GM18861 (cell line): Measurements from ENCODE around the gene TACR2.

Experiments used
- ATAC-seq: cut with Tn5 transposase; IDR thresholded peaks from one replicate; pipeline ENCODE4 v1.9.1; 2021; ENCODE audit not compliant: unreplicated experiment

The TACR2 gene

DNA sequence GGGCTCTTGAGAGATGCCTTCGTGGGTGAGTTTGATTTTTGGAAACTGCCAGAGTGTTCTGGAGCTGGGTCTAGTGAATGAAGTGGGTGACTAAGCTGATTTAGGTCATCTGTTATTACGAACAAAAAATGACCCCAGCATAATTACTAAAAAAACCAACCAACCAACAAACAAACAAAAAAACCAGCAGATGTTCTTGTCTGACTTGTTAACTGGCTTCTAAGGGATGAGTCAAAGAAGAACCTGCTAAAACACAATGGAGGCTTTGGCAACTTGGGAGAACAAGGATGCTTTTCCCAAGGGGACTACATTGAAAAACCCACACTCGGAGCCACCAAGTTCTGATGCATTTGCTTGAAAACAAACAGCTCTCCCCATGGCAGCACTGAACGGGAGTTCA, 11.5 kb downstream of the TACR2 start:
- no peak for ATAC-seq

DNA sequence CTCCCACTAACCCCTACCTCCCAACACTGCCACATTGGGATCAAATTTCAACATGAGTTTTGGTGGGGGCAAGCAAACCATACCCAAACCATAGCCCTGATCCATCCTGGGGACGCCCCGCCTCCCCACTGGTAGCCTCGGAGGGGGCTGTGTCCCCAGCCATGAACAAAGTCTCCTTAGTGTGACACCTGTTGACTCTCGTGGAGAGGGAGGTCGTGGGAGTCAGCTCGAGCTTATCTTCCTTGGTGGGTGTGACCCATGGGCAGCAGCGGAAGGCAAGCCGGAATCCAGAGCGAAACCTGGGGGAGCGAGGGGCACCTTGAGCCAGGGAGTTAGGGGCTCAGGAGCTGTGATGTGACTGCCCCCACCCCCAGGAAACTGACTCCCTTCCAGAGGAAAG, 11.9 kb downstream of the TACR2 start:
- no peak for ATAC-seq

DNA sequence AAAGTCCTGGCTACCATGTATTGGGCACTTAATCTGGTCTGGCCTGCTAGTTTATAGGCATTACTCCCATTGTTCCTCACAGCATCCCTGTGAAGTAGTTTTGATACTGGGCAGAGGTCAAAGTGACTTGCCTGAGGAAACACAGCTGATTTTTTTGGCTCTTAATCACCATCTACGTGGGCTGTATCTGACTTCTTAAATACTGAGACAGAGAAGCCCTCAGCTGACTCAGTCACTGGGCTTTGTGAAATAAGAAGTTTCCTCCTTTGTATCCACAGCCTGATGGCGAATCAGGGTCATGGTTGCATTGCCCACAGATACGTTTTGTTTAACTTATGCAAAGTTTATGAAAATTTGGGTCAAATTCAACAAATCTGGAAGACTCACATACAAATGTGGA, 13.2 kb downstream of the TACR2 start:
- no peak for ATAC-seq

DNA sequence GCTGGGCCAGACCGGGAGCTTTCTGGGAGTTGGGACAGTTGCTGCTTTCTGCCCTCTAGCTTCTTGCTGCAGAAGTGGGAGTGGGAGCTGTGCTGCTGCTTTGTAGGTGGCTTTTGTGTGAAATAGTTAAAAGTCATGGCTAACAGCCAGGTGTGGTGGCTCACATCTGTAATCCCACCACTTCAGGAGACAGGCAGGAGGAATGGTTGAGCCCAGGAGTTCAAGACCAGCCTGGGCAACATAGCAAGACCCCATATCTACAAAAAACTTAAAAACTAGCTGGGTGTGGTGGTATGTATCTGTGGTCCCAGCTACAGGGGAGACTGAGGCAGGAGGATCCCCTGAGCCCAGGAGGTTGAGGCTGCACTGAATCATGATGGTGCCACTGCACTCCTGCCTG, 13.7 kb downstream of the TACR2 start:
- no peak for ATAC-seq

DNA sequence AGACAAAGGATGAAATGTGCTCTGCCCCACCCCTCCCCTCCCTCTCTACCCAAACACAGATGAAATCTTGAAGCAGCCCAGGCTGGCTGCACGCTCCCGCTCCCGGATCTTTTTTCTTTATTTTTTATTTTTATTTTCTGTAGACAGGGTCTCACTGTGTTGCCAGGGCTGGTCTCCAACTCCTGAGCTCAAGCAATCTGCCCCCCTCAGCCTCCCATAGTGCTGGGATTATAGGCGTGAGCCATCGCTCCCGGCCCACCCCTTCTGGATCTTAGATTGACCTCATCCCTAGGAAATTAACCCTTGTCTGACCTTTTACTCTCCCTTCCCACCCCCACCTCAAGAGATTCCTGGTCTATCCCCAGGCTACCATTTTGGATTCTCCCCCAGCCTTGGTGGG, 14.3 kb downstream of the TACR2 start:
- ATAC-seq: no peak

DNA sequence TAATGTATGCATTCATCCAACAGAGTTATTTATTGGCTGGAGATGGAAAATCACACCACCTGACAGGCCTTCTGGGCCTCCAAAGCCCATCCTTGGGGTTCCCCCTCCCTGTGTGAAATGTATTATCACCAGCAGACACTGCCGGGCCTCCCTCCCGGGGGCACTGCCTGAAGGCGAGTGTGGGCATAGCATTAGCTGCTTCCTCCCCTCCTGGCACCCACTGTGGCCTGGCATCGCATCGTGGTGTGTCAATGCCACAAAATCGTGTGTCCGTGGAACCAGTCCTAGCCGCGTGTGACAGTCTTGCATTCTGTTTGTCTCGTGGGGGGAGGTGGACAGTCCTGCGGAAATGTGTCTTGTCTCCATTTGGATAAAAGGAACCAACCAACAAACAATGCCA, 15.3 kb downstream of the TACR2 start:
- no peak for ATAC-seq

DNA sequence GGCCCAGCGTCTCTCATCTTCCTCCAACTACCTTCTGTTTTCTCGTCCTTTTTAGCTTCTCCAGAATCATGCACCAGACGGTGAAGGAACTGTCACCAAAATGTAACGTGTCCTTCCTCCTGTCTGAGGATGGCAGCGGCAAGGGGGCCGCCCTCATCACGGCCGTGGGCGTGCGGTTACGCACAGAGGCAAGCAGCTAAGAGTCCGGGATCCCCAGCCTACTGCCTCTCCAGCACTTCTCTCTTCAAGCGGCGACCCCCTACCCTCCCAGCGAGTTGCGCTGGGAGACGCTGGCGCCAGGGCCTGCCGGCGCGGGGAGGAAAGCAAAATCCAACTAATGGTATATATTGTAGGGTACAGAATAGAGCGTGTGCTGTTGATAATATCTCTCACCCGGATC, 15.8 kb downstream of the TACR2 start:
- ATAC-seq: no peak

DNA sequence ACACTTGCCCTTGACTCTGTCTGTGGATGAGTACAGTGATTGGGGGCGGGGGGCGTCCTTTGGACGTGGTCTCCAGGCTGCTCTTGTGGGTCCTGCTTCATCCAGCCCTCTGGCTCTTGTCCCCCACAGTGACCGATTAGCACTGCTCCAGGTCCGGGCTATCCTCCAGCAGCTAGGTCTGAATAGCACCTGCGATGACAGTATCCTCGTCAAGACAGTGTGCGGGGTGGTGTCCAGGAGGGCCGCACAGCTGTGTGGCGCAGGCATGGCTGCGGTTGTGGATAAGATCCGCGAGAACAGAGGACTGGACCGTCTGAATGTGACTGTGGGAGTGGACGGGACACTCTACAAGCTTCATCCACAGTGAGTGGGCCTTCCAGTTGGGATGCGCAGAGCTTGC, 18.3 kb downstream of the TACR2 start:
- ATAC-seq: no peak

DNA sequence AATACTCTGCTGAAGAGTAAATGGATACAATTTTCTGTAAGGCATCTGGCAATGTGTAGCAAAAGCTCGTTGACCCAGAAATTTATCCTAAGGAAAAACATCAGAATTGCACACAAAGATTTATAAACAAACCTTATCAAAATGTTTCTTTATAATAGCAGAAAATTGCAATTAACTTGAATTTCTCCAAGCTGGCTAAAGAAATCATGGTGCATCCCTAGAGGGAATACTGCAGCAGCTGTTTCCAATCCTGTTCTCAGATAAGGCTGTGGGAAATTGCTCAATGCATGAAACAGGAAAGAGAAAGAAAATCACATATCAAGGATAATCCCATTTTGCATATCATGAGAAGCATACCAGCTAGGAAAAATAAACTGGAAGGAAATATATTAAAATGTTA, 18.7 kb downstream of the TACR2 start:
- ATAC-seq: no peak

DNA sequence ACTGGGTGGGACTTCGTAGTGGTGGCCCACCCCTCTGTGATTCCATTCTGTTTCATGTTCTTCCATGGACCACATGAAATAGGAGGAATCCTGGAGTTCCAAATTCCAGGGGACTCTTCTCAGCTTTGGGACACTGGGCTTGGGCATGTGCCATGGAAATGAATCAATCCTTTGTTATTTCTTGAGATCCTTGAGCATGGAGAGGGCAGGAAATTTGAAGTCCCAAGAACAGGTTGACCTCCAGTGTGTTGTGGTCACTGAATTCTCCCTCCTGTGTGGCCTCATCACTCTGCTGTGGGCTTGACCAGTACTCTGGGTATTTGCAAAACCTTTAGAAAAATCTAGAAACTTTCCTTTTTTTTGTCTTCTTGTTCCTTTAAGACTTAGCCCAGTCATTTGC, 22.7 kb downstream of the TACR2 start:
- no peak for ATAC-seq

DNA sequence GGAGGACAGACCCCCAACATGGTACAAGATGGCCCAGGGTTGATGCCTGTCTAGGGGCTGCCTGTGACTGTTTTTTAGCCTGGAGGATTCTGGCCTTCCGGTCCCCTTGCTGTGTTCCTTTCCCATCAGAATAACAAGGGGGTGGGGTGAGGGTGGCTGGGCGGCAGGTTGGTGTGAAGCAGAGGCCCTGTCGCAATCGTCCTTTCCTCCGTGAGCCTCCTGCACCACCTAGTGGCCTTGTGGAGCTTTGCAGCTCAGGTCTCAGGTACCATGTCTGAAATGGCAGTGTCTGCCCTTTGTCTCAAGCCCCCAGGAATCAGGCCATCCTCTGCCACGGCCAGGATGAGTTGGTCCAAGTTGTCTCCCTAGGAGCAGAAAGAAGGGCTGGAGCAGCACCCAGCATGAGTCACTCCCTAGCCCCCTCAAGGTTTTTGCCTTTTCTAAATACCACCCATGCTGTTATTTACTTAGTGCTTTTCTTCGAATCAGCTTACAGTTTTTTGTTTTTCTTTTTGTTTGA, 24.2 kb downstream of the TACR2 start:
- no peak for ATAC-seq

DNA sequence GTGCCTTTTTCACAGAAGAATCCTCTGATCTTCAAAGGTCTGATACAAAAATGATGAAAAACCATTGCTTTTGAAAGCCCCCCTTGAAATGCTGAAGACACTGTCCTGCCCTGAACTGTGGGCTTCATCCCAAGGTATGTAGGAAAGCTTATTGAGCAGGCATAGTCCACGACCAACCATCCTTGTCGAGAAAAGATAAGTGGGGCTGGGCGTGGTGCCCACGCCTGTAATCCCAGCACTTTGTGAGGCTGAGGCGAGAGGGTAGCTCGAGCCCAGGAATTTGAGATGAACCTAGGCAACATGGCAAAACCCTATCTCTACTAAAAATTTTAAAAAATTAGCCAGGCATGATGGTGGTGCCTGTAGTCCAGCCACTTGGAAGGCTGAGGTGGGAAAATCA, 25.6 kb downstream of the TACR2 start:
- ATAC-seq: no peak

DNA sequence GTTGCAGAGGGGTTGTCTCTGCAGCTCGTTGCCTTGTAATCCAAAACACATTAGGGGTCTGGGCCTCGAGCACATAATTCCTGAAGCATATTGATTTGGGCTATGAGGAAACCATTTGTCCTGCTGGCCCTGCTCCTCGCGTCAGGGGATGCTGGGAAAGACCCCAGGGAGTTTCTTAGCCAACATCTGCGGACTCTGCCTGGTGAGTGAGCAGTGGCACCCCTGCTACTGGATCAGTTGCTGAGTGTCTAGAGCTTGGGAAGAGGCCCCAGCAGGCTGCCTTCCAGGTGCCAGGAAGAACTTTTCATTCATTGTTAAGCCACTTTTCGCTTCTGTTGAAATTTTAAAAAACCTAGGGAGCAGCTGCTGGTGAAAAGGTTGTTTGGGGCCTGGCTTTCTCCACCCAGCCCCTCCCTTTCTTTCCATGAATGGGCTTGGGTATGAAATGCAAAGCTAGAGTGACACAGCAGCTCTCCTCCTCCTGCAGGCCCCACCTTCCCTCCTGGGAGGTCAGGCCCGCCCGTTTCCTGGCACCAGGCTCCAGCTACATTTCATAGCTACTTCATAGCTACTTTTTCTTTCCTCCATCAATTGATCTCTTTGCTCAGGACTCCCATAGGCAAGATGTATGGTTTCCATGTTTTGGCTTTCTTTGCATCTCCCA, 26.8 kb downstream of the TACR2 start:
- ATAC-seq: no peak

DNA sequence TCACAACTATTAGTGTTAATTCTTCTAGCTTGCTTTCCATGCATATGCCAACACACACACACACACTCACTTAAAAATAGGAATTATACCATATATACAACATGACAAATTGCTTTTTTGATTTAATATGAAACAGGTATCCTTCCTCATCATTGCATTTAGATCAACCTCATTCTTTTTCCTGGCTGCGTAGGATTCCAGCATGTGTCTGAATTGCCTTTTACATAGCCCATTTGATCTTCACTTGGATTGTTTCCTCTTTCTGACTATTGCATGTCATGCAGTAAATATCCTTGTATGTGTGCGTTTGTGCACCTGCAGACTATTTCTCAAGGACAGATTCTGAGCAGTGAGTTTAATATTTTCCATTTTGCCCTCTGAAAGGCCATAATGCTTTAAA, 28.2 kb downstream of the TACR2 start:
- no peak for ATAC-seq

DNA sequence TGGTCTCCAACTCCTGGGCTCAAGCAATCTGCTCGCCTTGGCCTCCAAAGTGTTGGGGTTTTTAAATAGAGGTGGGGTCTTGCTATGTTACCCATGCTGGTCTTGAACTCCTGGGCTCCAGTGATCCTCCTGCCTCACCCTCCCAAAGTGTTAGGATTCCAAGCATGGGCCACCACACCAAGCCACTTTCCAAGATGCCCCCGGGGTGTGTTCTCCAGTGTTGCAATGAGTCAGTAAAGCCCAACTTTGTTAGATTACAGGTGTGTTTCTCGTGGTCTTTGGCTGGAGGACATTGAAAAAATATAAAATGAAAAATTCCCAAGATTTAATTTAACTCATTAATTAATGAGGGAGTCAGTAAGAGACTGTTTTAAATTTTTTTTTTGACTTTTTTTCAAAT, 29.2 kb downstream of the TACR2 start:
- ATAC-seq: no peak

DNA sequence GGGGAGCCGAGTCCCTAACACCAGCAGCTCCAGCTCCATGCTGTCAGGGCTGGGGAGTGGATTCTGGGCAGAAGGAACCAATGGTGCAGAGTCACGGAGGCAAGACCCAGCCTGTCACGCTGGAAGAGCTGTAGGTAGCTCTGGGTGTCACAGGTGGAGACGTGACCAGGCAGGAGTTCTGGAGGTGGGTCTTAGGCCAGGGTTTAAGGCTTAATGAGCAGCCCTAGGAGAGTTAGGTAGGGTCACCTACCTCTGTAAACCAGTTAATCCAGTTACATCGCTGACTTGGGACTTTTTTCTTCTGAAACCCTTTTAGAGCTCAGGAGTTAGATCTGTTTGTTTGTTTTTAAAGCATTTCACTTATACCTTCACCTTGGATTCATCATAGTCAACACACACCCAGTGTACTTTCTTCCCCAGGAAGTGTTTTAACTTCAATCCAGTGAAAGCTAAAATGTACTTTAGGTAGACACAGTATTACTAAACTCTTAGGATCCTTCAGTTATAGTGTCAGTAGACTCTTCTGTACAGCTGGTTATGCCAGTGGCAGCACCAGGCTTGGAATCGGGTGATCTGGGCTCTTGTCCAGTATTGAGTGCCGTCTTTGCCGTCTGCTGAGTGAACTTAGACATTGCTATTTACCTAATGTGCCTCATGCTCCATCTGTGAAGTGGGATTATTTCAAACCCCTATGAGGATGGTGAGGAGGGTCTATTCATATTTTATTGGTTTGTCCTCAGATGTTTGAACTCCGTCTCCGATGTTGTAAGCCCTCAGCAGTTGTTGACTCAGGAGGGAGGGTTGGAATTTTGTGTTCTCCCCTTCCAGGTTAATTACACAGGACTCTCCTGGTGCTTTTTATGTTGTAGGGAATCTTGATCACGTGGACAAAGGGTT, 31.0 kb downstream of the TACR2 start:
- no peak for ATAC-seq

DNA sequence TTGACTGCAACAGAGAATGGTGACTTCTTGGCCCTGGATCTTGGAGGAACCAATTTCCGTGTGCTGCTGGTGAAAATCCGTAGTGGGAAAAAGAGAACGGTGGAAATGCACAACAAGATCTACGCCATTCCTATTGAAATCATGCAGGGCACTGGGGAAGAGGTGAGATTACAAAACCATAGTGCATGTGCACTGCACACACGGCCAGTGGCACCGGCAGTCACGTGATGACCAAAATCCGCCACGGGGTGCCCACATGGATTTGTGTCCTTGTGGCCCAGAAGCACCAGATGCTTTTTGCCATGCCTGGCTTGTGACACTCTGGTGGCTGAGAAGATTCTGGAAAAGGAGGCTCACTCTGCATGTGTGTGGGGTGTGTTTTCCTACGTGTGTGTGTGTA, 32.4 kb downstream of the TACR2 start:
- ATAC-seq: no peak

DNA sequence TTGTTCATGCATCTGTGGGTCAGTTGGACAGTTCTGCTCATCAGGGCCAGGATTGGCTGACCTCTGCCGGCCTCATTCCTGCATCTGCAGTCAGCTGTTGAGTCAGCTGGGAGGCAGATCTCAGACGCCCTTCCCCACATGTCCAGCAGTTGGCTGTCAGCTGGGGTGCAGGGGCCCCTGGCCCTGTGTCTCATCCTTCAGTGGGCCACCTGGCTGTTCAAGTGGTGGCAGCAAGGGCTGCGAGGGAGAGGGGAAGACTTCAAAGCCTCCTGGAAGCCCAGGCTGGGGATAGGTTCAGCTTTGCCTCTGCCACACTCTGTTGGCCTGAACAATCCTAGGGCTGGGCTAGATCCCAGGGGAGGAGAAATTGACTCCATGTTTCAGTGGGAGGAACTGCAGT, 33.2 kb downstream of the TACR2 start:
- no peak for ATAC-seq

DNA sequence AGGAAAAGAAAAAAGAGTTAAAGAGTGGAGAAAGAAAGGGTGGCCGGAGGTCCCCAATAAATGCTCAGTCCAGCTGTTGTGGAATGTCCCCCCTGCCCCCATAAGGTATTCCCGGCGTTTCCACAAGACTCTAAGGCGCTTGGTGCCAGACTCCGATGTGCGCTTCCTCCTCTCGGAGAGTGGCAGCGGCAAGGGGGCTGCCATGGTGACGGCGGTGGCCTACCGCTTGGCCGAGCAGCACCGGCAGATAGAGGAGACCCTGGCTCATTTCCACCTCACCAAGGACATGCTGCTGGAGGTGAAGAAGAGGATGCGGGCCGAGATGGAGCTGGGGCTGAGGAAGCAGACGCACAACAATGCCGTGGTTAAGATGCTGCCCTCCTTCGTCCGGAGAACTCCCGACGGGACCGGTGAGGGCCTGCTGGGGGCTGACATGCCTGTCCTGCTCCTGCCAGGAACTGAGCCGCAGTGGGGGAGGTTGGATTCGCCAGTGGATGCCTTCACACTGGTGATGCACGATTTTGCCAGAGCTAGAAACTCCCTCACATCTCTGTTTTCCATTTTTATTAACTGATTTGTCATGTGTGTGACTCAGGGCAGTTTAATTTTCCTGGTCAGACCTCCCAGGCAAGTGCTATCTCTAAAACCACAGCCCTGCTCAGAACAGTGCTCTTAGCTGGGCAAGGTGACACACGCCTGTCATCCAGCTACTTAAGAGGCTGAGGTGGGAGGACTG, 34.2 kb downstream of the TACR2 start:
- ATAC-seq: no peak

DNA sequence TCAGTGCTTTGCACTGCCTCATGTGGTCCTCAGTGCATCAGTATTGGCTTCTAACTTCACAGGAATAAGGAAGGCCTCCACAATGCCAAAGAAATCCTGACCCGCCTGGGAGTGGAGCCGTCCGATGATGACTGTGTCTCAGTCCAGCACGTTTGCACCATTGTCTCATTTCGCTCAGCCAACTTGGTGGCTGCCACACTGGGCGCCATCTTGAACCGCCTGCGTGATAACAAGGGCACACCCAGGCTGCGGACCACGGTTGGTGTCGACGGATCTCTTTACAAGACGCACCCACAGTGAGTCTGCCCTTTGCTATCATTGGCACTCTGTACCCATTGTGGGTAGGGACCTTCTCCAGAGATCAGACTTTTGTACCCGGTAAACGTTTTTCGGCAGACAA, 36.9 kb downstream of the TACR2 start:
- ATAC-seq: no peak

DNA sequence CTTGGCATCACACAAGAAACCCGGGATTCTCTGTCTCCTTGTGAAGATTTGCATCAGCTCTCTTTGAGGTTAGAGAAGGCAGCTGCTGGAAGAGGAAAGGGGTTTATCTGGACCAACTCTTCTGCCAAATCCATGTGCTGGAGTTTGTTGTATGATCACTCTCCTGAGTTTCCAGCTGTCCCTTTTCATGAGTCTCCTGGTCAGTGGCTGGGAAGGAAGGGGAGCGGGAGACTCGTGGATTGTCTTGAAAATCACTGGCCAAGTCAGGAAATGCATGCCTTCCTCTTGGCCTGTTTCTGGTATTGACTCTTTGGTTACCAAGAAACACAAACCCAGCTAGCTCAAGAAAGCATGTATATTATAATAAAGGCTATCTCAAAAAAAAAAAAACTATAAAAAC, 38.8 kb downstream of the TACR2 start:
- no peak for ATAC-seq

DNA sequence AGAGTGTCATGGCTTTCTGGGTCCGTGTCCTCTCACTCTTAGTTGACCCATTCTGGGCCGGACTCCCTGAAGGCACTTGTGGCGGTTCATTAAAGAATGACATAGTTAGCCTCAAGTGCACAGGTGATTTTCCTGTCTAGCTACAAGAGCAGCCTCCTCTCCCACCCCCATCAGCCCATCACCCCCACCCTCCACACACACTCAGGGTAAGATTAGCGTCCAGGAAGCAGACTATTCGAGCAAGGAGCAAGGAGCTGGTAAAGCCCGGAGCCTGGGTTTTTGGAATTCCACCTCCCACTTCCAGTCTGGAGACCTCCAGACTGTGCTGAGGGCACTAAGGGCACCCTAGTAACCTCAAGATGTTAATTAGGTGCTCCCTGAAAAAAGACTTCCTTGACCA, 39.5 kb downstream of the TACR2 start:
- ATAC-seq: no peak
